ENCODE measurements around the gene NALCN. TPM values are rescaled to one million over a fixed set of nuclear protein-coding genes. Genes with fewer than 3 reads are reported as not detected.

NALCN gene
- total RNA-seq, 2 donors from 2014 or later, result 3.2 TPM; not detected in 1

GRCh38 chr13:101346942-101347728 is 69.2 kb downstream of the NALCN start:
- Histone ChIP-seq H3K9me3 (no peaks in the 10 kb centered on the region), H3K4me1 (replicated peaks) (no peaks in the 10 kb centered on the region), H3K27ac (no peak overlapping the region), H3K36me3 (no peaks in the 10 kb centered on the region), H3K4me3 (no peak overlapping the region), H3K27me3 (replicated peaks; ENCODE audit: insufficient read depth) (no peaks in the 10 kb centered on the region)
- 84% methylated on average over 5 of the region's 5 CpGs for WGBS
- TF ChIP-seq CTCF (IDR thresholded peaks at IDR 0.05), result no peak
- TF ChIP-seq POLR2AphosphoS5 (IDR thresholded peaks at IDR 0.05), result no peak
- TF ChIP-seq POLR2A (IDR thresholded peaks at IDR 0.05), result no peak
- no peak for DNase-seq (ENCODE audit: low spot score)
- intact Hi-C loops (cut with DNase I), result no loop called here

- Histone ChIP-seq H3K4me3 (no peak overlapping the region), H3K27ac (no peak overlapping the region), H3K4me1 (replicated peaks) (no peaks in the 10 kb centered on the region), H3K36me3 (no peaks in the 10 kb centered on the region), H3K27me3 (replicated peaks; ENCODE audit: insufficient read depth) (no peaks in the 10 kb centered on the region), H3K9me3 (no peaks in the 10 kb centered on the region)
- DNase-seq (ENCODE audit: low spot score), result no peak
- WGBS, result 84% methylated on average over 4 of the region's 4 CpGs
- no peak for TF ChIP-seq POLR2AphosphoS5 (IDR thresholded peaks at IDR 0.05)
- TF ChIP-seq CTCF (IDR thresholded peaks at IDR 0.05), result no peak
- TF ChIP-seq POLR2A (IDR thresholded peaks at IDR 0.05), result no peak
- intact Hi-C loops (cut with DNase I), result no loop called here
Measured at GRCh38 chr13:101346161-101346560, 70.1 kb downstream of the NALCN start.

- Histone ChIP-seq H3K9me3 (no peaks in the 10 kb centered on the region), H3K27ac (no peak overlapping the region), H3K4me3 (no peak overlapping the region), H3K4me1 (replicated peaks) (no peaks in the 10 kb centered on the region), H3K36me3 (no peaks in the 10 kb centered on the region), H3K27me3 (replicated peaks; ENCODE audit: insufficient read depth) (no peaks in the 10 kb centered on the region)
- DNase-seq (ENCODE audit: low spot score), result no peak
- intact Hi-C loops (cut with DNase I), result no loop called here
- WGBS, result 52% methylated on average over 5 of the region's 5 CpGs
- TF ChIP-seq POLR2AphosphoS5 (IDR thresholded peaks at IDR 0.05), result no peak
- TF ChIP-seq POLR2A (IDR thresholded peaks at IDR 0.05), result no peak
- TF ChIP-seq CTCF (IDR thresholded peaks at IDR 0.05), result no peak
Measured at GRCh38 chr13:101343128-101343787, 73.0 kb downstream of the NALCN start.

- intact Hi-C loops (cut with DNase I), result no loop called here
- TF ChIP-seq POLR2AphosphoS5 (IDR thresholded peaks at IDR 0.05), result no peak
- no peak for TF ChIP-seq CTCF (IDR thresholded peaks at IDR 0.05)
- no peak for TF ChIP-seq POLR2A (IDR thresholded peaks at IDR 0.05)
- H3K27me3 ChIP-seq (replicated peaks; ENCODE audit: insufficient read depth), result no peaks in the 10 kb centered on the region
- no peak for DNase-seq (ENCODE audit: low spot score)
- WGBS, result 51% methylated on average over 1 of the region's 1 CpG
- no peak overlapping the region for H3K27ac ChIP-seq
- no peaks in the 10 kb centered on the region for H3K9me3 ChIP-seq
- H3K4me3 ChIP-seq, result no peak overlapping the region
- H3K36me3 ChIP-seq, result no peaks in the 10 kb centered on the region
- no peaks in the 10 kb centered on the region for H3K4me1 ChIP-seq (replicated peaks)
Measured at GRCh38 chr13:101341464-101341863, 74.8 kb downstream of the NALCN start.

Measured in prostate gland (tissue), 2 donors.